ENCODE data around the gene PRKAG1. TPM values are rescaled to one million over a fixed set of nuclear protein-coding genes. Genes with fewer than 3 reads are reported as not detected.

PRKAG1 gene
- total and polyA plus RNA-seq, 12 donors, result 60.1 to 141 (median 82.3) TPM

- WGBS, 4 donors, result 3 to 10% (median 5%) methylated on average over 11 to 45 of the region's 45 CpGs
These were observed 39.6 kb downstream of the PRKAG1 start for GRCh38 chr12:48978741-48979601.

GRCh38 chr12:48978291-48978740 is 40.3 kb downstream of the PRKAG1 start, which contains the start of gene WNT1:
Gene WNT1 (plus strand): TSS chr12:48978322. CDS start chr12:48978651, 329 bp downstream.
- H3K27ac ChIP-seq, result no peak within 1 kb of the TSS
- H3K4me1 ChIP-seq (replicated peaks in 1 of 2), result peaks cover 11 to 36% of the 10 kb centered on the region in 2 donors
- peaks cover 61% of the 10 kb centered on the region for H3K27me3 ChIP-seq
- no peaks in the 10 kb centered on the region for H3K9me3 ChIP-seq (replicated peaks in 1 of 3)
- H3K4me3 ChIP-seq, result peak within 1 kb of the TSS in 1 of 4 donors; percentile 41
- DNase-seq, result no peak
- H3K36me3 ChIP-seq (replicated peaks in 1 of 2), result no peaks in the 10 kb centered on the region
- intact Hi-C loops (cut with DNase I), result no loop called here
- WGBS, 4 donors, result 1 to 3% (median 1%) methylated on average over 15 to 45 of the region's 45 CpGs; no CpG with 5 or more reads in 1 of the 4 donors
- peak in 2 of 6 experiments; percentile 6 to 39 for TF ChIP-seq CTCF (IDR thresholded peaks at IDR 0.05)
- no peak for TF ChIP-seq POLR2A (IDR thresholded peaks at IDR 0.05)

More at GRCh38 chr12:48978741-48979601, 39.6 kb downstream of the PRKAG1 start:
- Histone ChIP-seq H3K4me3 (peak overlapping the region in 1 of 4 donors; percentile 41), H3K4me1 (replicated peaks in 1 of 2) (peaks cover 11 to 36% of the 10 kb centered on the region in 2 donors), H3K9me3 (replicated peaks in 1 of 3) (no peaks in the 10 kb centered on the region), H3K27ac (no peak overlapping the region), H3K27me3 (peaks cover 67% of the 10 kb centered on the region), H3K36me3 (replicated peaks in 1 of 2) (no peaks in the 10 kb centered on the region)
- DNase-seq, result no peak
- intact Hi-C loops (cut with DNase I), result no loop called here
- TF ChIP-seq CTCF (IDR thresholded peaks at IDR 0.05), result no peak
- no peak for TF ChIP-seq POLR2A (IDR thresholded peaks at IDR 0.05)

- TF ChIP-seq CTCF (IDR thresholded peaks at IDR 0.05) (peak; percentile 55 to 85 (median 69)), POLR2A (IDR thresholded peaks at IDR 0.05) (peak in 1 of 2 donors; percentile 13)
- H3K36me3 ChIP-seq (replicated peaks in 1 of 2), result no peaks in the 10 kb centered on the region
- H3K9me3 ChIP-seq (replicated peaks in 1 of 3), result no peaks in the 10 kb centered on the region
- H3K4me3 ChIP-seq, result peak overlapping the region in 1 of 4 donors; percentile 41
- peak in 6 of 7 donors; percentile 48 to 65 (median 62) for DNase-seq
- peaks cover 60% of the 10 kb centered on the region for H3K27me3 ChIP-seq
- H3K4me1 ChIP-seq (replicated peaks in 1 of 2), result peaks cover 11 to 36% of the 10 kb centered on the region in 2 donors
- WGBS, 4 donors, result 10 to 27% (median 14%) methylated on average over 21 to 50 of the region's 50 CpGs
- no peak overlapping the region for H3K27ac ChIP-seq
- intact Hi-C loops (cut with DNase I), result no loop called here
These were observed 41.0 kb downstream of the PRKAG1 start for GRCh38 chr12:48977290-48978281.

All from adrenal gland (tissue), 12 donors.